Choroid plexus epithelial cell (primary cell): ENCODE results near the gene SPINK4.

Experiments used
- DNase-seq: peaks from one replicate; pipeline ENCODE4 v3.0.0-alpha.2; 2010; ENCODE audit warnings: low read depth
- H3K4me3 ChIP-seq: 2 replicates; pipeline ENCODE4 v1.5.1; 2011; ENCODE audit warnings: low read depth, mild to moderate bottlenecking, control low read depth, low read length, moderate library complexity
- CTCF ChIP-seq: conservative IDR thresholded peaks from 2 replicates; pipeline ENCODE4 v1.5.1; 2011; ENCODE audit warnings: low read depth, mild to moderate bottlenecking, control low read depth, inconsistent platforms, low read length, moderate library complexity

SPINK4 gene

GRCh38 chr9:33257276-33257675 lies 17.3 kb downstream of the SPINK4 start:
- TF ChIP-seq CTCF = no peak
- no peak overlapping the region for H3K4me3 ChIP-seq
- no peak for DNase-seq

- TF ChIP-seq CTCF = no peak
- no peak overlapping the region for H3K4me3 ChIP-seq
- no peak for DNase-seq
Observed at GRCh38 chr9:33260372-33260771, 20.4 kb downstream of the SPINK4 start.

GRCh38 chr9:33263131-33264002 lies 23.4 kb downstream of the SPINK4 start:
- peak; percentile 29 for DNase-seq
- no peak for TF ChIP-seq CTCF
- H3K4me3 ChIP-seq = peak overlapping the region; percentile 79

GRCh38 chr9:33264003-33264472 lies 24.1 kb downstream of the SPINK4 start:
- peak overlapping the region; percentile 79 for H3K4me3 ChIP-seq
- peak; percentile 10 for DNase-seq
- TF ChIP-seq CTCF = no peak

GRCh38 chr9:33264473-33265177 lies 24.7 kb downstream of the SPINK4 start, which contains the start of the genes BAG1 and CHMP5:
BAG1 (minus strand) TSS chr9:33264708.
CHMP5 (plus strand) TSS chr9:33265049; CDS start chr9:33265079, 30 bp downstream.
- peak; percentile 54 for TF ChIP-seq CTCF
- peak; percentile 100 for DNase-seq

GRCh38 chr9:33265211-33265865 lies 25.4 kb downstream of the SPINK4 start:
- H3K4me3 ChIP-seq = peak overlapping the region; percentile 83
- DNase-seq = peak; percentile 25
- no peak for TF ChIP-seq CTCF

More at GRCh38 chr9:33264473-33265177, 24.7 kb downstream of the SPINK4 start, which contains the start of the genes BAG1 and CHMP5:
- H3K4me3 ChIP-seq = peak within 1 kb of the TSS; percentile 83
